ENCODE measurements around the gene BACH2.
"Not testable (repeated sequence)": the region's sequence is repeated elsewhere in the genome, so short reads cannot be mapped to it uniquely, and the experiment has no call there.

Gene BACH2

DNA sequence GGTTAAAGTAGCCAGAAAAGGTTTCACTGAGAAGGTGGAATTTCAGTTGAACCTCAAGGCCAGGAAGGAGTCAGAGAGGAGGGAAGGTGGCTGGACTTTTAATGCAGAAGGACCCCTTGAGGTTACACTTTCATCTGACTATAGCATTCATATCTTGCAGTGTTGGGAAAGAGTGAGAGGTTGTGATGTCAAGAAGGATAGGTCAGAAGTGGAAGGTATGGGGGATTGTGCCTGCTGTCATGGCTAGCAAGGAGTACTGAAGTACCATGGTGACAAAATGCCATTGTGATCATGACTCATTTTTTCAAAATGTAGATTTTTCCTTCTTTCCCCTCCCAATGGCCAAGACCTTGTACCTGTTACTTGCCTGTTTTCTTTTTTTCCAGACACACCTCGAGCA is 5.2 kb upstream of the BACH2 start:
- no peak for DNase-seq

DNA sequence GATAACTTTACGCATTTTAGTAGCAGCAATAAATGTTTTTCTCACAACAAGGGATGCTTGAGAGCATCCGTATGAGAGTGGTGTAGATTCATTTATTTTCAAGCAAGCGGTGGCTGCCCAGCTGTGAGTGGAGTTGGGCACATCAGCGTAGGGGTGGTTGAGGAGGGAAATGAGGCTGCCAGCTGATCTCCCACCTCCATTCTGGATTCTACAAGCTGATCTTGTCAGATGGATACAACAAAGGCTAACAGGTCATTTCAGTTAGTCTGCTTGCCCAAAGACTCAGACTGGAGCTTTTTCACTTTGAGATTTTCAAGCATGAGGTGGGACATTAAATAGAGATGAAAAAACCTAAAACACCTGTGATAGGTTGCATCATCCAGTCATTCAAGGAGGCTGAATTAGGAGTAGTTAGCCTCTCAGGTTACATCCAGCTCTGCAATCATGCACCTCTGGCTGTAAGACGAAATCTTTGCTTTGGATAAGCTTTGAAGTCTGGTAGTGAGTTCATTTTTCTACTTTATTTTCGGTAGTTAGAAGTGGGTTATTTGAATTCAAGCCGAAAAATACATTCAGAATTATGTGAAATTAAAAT is 1.9 kb upstream of the BACH2 start:
- DNase-seq = no peak

DNA sequence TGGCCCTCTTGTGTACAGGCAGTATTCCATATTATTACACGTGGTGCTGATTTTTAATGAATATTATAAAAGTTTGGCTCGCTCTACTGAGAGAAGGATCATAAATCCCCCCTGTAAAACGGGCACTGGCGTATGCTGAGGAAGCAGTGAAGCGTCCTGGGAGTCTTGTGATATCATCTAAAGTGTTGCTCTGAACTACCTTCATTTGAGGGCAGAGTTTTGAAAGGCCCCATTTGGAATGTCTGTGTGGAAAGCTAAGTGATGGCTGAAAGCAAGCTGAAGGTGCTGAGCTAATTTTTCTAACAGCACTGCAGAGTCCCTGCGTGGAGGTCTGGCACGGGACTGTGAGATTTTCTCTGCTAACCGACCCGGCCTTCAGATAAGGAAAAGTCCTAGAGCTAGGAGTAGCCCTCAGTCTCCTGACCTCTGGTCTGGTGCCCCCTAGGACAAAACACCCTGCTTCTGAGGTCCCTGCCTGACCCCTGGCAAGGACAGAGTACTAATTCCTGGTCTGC is 1.3 kb upstream of the BACH2 start:
- no peak for DNase-seq

DNA sequence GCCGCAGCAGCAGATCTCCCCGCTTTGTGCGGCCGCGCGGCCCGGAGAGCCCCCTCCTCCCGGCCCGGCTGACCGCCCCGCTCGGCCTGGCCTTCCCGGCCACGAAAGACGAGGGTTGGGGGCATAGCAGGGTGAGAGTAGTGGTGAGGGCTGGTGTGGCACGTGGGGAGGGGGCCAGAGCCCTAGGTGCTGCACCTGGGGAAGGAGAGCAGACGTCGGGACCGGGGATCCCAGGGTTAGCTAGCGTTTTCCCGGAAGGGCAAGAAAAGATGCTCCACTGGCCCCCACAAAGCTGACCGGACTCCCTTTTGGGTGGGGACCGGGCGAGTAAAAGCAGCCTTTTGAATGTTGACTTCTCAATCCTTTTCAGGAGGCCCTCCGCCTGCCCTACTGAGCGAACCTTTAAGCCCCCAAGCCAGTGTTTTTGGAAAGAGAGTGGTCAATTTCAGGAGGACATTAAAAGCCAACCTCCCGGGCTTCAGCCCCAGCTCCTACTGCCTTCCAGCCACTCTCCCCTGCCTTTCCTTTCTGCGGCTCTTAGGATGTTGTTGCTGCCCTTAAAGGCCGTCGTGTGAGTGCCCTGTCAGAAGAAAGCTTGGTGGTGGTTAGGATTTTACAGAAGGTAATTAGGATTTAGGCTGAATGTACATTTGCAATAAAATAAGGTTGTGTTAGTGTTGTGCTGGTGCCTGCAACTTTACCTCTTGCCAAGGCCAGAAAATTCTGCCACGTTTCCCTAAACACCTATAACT is 648 bp upstream of the BACH2 start:
- no peak for DNase-seq

DNA sequence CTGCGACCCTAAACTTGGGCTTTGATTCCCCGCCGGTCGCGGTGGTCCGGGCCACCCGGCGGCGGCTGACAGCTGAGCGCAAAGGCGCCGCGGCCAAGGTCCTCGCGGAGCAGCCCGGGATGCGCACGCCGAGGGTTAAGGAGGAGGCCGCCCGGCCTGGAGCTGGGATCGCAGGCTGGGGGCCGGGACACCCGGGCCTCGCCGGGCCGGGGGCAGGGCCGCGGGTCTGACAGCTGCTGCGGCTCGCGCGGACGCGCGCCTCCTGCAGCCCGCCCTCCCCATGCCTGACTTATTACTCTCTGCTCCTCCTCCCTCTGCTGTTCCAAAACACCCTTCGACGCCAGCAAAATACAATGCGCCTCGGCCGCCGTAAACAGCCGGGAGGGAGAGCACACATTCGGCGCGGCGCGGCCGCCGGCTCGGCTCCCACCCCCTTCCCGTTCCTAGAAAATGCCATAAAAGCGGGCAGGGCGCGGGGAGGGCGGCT is 746 bp downstream of the BACH2 start:
- DNase-seq = peak; percentile 66

DNA sequence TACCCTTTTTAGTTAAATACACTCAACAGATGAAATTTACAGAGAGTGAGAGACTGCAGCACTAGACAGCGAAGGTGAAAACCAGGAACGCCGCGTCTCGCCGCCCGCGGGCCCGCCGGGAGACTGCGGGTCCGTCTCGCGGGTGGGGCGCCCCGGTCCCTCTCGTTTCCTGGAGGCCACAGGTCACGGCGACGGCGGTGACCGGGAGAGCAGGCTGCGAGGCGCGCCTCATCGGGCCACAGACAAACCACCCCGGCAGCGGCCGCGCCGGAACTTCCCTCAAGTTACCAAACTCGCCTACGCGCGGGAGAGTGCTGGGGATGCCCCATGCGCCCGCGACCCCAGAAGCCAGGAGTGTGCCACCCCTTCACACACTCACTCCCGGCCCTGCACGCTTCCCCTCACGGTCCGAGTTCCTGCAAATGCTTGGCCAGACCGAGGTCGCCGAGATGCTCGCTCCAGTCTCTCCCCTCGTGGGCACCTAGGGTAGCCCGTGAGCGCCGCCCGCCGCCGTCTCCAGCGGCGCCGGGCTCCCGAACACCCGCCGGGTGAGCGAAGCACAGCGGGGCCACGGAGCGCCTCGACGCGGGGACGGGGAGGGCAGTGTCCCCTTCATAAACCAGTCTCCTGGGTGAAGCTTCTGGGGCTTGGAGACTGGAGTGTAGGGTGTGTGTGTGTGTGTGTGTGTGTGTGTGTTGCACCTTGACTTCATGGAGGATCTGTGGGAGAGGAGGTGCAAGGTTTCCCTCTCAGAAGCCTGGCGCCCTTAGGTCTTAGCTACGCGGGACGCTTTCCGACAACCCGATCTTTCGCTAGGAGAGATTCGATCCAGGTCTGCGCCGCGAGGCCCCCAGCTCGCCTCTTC is 1.4 kb downstream of the BACH2 start:
- DNase-seq = peak; percentile 66

DNA sequence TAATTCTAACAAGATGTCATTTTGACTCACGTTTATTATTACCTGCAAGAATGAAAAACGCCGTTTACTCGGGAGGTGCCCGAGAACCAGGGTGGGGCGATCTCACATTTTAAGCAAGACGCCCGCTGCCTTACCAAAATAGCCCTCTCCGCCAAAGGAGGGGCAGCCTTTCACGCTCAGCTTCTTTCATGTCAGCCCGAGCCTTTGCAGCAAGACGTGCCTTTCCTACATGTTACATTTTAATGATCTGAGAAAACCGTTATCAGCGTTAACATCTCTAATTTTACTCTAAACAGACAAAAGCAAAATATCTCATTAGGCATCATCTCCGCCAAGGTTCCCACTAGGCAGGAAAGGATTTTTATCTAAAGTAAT is 2.0 kb downstream of the BACH2 start:
- peak; percentile 46 for DNase-seq

DNA sequence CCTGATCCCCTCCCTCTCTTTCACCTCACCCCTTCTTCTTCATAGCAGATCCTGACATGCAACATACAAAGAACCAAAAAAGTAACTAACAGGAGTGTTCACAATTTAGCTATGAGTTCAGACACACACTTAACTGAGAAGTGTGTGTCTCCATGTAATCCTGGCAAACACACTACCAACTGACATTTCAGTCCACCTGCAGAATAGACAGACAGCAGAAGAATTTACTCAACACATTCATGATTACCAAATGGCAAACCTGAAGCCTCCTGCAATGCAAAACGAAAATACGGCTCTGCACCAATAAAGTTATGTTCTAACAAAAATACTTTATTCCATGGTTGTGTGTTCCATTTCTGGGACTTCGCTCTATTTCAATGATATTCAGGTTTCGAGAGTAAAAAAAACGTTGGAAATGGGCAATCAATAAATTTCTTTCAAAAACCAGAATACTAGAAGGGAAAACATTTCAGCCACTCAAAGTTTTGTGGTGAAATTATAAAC is 2.6 kb downstream of the BACH2 start:
- no peak for DNase-seq

DNA sequence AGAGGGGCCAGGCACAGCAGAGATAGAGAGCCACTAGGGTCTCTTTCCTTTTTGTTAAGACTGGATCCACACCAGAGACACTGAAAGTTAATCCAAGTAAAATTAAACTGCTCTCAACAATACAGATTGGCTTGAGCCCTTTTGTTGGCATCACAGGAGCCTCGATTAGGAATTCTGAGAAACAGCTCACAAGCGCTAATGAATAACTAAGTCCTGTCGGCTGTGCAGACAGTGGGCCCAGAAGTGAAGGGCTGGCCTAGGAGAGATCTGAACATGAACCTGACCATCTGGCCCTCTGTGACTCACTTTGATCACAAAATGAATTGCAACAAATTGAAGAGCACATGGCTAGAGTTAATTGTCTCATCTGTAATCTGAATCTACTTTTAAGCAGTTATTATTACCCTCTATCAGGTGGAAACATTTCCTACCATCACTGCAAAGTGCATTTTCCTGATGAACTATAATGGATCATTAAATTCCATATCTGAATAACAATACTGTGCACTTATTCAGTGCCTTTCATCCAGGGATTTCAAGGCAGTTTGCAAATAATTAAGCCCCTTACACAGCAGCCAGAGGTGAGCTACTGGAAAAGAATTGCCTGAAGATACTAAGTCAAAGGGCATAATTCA is 3.2 kb downstream of the BACH2 start:
- no peak for DNase-seq

DNA sequence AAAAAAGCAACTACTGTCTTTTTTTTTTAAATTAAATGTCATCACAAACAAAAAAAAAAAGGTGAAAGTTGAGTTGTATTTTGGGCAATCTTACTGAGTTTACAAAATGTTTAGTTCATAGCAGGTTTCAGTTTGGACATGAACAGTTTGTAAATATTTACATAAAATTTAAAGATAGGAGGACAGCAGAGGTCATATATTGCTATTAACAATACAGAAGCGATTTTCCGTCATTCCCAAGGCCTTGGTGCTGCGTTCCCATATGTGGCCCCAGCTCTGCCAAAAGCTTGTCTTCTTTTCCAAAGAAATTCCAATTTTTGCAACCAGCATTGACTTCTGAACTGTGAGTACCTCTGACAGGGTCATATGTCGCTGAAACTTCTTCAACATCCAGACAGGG is 5.1 kb downstream of the BACH2 start:
- no peak for DNase-seq

DNA sequence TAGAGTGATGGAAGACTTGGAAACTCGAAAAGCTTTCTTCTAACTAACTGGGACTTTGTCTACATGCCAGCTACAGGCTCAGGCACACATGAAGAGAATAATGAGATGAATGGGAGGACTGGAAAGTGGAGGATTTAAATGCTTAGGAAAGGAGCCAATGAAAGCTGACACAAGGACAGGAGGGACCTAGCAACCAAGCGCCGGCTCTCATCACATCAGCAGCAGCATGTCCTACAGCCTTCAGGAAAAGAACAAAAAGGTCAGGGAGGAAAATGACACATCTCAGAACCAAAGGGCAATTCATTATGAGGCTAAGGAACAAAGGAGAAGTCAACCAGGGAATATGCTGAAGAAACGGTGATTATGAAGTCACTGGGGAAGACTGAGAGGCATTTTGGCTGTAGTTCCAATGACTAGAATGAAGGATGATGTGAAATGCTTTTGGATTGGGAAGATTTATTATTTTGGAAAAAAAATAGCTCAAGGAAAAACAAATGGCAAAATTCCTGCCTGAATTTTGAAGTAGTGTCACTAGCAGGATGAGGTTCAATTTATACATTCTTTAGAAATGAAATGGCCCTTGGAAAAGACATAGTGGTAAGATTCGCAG is 5.7 kb downstream of the BACH2 start:
- DNase-seq = no peak

DNA sequence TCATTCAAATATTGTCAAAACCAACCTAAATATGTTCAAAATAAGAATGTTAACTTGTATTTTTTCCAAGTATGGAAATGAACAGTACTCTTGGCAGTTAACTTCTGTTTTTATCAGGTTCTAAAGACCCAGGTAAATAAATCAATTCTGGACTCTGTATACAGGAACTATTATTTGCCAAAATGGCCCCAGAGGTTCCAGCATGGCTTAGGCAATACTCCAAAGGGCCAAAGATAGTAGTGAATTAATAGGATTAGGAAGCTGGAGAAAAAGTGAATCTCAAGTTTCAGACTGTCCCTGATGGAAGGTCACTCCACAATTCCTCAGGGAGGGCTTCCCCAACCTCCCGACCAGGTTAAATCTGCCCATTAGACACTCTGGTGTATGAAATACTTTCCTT is 6.7 kb downstream of the BACH2 start:
- no peak for DNase-seq

DNA sequence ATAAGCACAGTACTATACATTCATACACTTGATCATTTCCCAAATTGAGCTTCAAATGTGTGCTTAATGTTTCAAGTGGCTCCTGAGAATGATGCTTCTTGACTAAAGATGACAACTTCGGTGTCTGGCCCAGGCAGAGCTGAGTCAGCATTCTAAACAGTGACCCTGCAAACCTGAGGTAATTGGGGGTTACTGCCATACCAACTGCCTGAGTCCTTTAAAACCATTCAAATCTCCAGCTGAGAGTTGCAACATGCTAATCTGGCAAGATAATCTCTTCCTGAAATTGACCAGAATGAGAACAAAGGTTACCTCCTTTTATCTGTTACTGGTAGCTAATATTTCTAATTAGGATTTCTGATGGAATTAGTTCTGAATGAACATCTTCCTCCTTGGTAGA is 8.2 kb downstream of the BACH2 start:
- no peak for DNase-seq

DNA sequence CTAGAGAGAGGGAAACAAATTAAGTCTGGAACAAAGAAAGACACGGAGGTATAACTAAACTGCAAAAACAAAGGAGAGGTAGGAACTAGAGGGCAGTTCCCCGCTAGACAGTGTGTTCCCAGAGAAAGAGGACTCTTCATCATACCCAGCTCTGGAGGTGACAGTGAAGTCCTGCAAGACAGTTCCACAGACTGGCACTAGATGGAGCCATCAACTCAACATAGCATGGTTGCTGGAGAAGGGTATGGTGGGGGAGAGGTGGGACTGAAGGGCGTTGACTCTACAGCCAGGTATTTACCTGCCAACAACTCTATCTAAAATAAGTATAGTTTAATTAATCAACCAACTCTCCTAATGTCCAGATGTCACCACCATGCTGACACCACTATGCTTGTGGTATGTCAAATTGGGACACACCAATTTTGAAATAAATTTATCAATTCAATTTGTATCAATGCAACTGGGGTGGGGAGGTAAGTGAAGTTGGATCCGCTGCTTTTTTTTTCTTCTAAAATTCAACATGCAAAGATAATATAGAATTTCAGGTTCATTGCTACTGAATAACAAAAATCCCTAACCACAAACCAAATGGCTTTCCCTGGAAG is 9.7 kb downstream of the BACH2 start:
- no peak for DNase-seq

DNA sequence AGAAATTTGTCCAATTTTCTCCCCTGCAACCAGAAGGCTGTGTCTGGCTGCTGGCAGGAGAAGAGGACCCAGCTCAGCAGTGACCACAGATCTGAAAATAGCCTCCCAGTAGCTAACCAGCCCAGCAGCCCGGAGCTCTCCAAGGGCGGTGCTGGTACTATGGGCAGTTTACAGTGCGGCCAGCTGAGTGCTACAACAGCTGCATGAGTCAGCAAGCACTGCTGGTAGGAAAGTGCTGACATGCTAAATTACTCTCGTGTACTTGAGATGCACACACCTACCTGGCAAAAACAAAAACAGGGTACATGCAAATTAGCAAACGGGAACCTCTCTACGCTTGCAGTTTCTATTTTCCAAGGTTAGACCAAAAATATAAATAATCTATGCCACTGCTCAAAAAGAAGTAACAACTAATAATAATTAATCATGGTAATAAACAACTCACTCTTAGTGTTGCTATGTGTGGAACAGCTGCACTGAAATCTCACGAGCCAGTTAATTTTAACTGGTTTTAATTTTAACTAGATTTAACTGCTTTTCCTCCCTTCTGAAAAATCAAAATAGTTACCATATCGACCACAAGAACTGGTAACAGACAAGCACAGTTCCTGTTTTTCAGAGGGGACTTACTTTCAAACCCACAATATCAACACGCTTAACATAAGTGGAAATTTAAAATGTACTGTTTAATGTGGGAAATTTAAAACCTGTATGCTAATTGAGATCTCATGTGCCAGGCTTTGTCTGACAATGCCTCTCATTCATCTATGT is 10.8 kb downstream of the BACH2 start:
- DNase-seq = no peak

DNA sequence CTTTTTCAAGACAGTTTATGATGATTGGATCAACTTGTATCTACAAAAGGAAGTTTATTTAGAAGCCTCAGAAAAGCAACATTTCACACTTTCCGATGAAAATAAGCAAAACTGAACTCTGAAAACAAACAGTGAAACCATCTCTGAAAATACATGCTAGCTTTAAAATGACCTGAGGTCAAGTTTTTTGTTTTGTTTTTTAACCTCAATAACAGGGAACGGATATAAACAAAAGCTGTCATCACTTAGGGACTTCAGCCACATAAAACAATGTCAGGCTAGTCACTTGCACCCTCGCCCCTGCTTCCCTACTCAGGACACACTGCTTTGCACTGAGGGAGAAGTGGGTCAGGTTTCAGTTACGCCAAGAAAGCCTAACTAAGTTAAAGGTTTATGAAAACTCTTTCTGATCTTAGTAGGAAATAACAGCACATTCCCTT is 11.6 kb downstream of the BACH2 start:
- no peak for DNase-seq

DNA sequence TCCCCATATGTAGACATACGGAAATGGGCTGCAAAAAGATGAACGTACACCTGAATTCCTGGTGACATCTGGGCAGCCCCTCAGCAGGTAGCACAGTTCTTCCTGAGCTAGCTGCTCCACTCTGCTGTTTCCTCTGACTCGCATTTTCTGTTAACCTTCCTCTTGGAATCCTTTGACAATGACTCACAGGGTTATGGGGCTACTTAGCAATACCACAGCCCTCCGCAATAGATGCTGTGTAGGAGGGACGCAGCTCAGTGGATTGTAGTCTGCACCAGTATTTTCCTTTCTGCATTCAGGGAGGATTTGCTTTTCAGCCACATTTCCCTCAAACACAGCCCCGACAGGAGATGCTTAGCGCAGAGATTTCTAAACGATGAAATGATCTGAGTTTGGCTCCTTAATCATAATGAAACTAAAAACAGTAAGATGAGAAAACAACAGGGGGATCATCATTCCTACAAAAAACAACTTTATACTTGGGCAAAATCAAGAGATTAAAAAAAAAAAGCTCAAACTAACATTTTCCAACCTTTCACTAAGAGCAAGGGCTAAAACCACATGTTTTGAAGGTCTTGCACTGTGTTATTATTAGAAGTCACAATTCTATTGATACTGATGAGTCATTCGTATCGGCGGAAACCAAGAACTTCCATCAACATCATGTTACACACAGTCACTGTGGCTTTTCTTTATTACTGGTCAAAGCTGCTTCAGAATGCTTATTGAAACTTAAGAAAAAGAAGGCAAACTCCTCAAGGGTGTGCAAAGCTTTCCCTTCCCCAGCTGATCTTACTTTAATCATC is 12.2 kb downstream of the BACH2 start:
- DNase-seq = no peak

DNA sequence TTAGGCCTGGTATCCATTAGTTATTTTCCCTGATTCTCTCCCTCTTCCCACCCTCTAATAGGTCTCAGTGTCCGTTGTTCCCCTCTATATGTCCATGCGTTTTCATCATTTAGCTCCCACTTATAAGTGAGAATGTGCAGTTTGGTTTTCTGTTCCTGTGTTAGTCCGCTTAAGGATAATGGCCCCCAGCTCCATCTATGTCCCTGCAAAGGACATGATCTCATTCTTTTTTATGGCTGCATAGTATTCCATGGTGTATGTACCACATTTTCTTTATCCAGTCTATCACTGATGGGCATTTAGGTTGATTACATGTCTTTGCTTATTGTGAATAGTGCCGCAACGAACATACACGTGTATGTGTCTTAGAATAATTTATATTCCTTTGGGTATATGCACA is 14.4 kb downstream of the BACH2 start:
- not testable (repeated sequence) for DNase-seq

DNA sequence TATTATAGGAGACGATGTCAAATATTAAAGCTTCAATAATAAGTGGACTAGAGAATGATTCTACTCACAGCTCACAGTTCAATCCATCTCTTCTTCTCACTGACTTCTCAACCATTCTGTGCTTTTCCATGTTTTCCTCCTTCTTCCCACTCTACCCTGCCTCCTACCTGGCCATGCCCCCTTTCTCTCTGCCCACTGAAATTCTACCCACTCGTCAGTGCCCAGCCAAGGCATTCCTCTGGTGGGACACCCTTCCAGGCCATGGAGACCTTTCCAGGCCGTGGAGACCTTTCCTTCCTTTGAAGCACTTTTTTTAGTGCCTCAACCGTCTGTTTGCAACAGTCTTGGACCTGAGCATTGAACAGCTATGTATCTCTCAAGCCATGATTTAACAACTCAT is 18.5 kb downstream of the BACH2 start:
- DNase-seq = no peak

DNA sequence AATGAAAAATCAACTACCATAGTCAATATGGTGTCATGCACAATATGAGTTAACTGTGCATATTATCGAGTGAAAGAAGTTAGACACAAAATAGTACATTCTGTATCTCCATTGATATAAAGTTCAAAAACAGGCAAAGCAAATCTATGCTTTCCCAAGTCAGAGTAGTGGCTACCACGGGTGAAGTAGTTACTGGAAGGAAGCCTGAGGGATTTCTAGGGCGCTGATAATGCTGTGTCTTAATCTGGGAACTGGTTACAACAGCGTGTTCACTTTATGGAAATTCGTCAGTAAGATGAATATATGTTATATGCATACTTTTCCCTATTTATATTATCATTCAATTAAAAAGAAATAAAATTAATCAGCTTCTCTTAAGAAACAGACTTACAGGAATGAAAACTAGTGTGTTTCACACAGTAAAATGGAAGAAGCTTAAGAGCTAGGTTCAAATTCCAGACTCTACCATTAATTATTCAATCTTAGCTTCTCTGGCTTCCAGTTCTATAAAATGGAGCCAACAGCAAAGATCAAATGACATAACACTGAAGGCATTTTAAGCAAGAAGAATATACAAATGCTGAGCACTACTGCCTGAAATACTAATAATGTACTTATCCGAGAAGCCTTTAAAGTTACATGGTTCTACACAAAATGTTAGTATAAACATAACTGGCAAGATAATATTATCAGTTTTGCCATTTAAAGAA is 19.2 kb downstream of the BACH2 start:
- DNase-seq = no peak
